NCI-H1092 treated with DMSO at 0.1 percent for 48 hours (cell line): ENCODE data around the gene WDR18.

ENCODE experiments used
- DNase-seq: peaks from one replicate; lab custom pipeline; 2025; lab: John Stamatoyannopoulos, UW

WDR18 gene

DNA sequence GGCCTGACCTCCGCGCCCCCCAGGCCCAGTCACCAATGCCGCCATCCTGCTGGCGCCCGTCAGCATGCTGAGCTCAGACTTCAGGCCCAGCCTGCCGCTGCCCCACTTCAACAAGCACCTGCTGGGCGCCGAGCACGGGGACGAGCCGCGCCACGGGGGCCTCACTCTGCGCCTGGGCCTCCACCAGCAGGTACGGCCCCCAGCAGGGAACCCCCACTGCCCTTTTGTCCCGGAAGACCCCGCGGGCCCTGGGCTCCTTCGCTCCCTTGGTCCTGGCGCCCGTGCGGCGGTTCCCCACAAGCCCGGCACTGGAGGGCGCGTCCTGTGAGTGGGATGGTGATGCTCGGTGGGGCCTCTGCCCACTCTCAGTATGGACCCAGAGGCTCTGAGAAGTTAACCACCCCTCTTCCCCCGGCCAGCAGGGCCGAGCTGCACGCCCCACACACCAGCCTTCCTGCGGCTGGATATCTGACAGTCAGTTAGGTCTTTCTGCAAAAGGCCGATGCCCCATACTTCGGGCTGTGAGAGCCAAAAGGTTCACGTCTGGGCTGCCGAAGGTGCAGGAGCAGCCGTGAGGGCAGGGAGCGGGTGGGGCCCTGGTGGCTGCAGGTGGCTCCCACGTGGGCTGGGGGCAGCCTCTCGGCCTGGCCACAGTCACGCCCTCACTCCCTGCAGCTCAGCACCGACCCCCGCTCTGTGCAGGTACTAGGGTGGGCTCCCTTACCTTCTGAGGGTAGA, 8.0 kb downstream of the WDR18 start:
- no peak for DNase-seq

DNA sequence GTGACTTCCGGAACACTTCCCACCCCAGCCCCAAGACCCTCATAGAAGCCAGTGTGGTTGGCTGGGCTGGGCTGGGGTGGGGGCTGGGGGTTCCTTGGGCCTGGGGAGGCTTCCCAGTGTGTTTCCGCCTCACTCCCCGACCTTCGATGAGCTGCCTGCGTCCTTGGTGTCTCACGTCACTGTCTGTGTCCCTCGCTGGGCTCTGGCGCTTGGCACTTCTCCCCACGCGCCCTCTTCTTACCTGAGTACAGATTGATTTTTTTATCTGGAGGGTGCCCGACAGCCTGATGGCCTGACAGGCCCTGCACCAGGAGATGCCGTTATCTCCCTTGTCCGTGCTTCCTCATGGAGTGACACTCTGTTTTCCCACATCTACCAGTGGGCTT, 8.5 kb downstream of the WDR18 start:
- no peak for DNase-seq

DNA sequence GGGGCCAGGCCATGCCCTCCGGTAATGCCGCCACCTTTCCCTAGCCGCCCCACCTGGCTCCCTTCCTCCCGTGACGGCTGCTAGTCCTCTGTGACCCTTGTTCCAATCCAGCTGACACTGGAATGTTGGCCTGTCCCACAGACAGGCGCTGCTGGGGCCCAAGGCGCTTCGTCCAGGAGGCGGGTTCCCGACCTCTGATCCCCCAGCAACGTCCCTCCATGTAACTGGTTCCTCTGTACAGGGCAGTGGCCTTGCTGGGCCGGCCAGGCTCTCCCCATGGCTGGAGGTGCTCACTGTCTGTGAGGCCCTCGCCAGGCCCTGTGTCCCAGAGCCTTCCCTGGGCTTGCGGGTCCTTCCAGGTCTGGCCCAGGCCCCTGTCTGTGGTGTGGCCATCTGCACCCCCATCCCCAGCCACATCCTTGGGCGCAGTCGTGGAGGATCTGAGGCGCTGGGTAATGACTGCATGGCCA, 9.3 kb downstream of the WDR18 start:
- DNase-seq = no peak

DNA sequence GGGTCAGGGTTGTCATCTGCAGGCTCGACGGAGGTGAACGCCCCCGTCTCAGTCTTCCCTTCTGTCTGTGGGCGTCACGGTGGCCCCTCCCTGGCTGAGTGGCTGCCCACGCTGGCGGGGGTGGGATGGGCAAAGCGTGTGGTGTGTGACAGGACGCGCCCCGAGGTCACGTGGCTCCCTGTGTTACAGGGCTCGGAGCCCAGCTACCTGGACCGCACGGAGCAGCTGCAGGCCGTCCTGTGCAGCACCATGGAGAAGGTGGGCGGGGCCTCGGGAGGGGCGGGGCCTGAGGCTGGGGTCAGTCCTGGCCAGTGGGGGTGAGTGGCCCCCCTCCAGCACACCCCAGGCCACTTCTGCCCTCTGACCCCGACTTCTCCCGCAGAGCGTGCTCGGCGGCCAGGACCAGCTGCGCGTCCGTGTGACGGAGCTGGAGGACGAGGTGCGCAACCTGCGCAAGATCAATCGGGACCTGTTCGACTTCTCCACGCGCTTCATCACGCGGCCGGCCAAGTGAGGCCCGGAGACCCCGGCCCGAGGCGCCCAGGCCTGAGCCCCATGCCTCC, 9.8 kb downstream of the WDR18 start:
- no peak for DNase-seq

DNA sequence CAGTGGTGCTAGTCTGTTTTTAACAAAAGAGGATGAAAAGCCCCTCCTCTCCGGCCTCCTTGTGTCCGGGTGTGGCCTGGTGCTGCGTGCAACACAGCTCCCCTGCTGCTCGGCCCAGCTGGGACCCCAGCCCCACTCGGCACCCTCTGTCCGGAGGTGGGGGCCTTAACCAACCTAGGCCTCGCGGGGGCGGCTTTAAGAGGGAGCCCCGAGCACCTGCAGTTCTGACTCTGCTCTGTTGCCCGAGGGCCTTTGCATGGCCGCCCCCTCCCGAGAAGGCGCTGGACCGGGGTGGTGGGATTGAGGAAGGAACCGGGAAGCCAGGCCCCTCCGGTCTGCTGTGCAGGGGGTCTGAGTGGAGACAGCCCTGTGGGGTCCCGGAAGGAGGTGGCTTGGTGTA, 10.4 kb downstream of the WDR18 start:
- no peak for DNase-seq

DNA sequence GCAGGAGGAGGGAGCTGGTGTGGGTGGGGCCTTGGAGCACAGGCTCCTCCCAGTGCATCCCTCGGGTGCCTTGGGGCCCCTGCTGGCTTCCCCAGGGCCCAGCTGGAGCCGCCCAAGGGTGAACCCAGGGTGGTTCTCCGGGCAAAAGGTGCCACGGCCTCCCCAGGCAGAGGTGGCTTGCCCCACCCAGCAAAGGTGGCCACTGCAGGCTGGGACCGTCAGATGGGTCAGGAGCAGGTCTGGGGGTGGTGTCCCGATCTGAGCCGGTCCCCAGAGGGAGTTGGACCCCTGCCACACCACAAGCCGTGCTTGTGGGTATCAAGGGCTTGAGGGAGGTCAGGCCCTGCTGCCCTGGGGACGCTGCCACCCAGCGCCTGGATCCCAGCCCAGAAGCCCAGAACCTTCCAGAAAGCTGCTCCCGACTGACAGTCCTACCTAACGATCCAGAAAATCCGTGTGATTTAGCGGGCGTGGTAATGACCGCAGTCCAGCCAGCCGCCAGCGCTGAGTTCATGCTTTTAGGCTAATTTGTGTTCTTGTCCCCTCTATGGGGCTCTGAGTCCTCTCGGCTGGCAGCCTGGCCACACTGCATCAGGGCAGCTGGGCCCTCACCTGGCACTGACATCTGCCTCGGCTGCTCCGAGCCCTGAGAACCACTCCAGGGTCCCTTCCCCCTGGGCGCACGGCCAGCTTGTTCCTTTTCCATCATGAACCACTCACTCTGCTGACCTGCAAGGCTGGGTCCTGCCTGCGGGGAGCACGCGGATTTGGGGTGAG, 11.1 kb downstream of the WDR18 start:
- peak; percentile 88 for DNase-seq

DNA sequence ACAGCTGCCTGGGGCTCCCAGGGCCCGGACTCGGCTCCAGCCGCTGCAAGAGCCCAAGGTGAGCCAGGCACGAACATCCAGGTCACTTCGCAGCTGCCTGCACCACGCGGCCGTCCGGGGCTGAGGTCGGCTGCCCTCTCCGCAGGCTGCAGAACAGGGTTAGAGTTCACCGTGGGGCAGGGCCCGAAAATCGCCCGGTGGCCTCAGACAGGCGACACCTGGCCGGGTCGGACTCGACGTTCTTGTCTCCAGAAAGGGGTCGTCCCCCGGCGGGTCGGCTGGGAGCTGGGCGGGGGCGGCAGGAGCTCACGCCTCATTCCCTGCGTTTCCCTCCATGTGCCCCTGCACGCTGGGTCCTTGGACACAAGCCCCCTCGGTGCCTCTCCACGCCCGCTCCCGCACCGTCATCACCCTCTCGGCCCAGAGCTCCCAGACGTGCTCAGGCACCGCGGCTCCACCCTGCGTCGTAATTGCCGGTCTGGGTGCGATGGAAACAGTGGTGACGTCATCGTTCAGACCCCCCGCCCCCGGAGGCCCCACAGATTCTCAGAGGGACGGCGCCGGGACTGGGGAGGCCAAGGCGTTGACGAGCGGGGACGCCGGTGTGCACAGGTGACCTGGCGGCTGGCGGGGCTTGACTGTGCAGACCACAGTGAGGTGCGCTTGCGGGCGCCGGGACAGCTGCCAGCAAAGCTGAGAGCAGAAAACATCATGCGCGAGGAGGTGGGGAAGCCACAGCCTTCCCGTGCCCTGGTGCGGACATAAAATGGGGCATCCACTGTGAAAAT, 12.1 kb downstream of the WDR18 start:
- peak; percentile 48 for DNase-seq

DNA sequence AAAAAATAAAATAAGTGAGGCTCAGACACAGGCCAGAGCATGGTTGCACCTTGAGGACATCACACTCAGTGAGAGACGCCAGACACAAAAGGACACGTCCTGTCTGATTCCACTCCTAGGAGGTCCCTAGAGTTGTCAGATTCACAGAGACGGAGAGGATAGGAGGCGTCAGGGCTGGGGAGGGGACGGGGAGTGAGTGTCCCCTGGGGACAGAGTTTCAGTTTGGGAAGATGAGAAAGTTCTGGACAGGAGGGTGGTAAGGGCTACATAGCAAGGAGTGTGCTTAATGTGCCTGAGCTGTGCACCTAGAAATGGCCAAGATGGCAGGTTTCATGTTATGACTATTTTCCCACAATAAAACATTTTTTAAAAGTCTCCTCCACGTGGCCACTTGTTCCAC, 13.9 kb downstream of the WDR18 start:
- DNase-seq = no peak

DNA sequence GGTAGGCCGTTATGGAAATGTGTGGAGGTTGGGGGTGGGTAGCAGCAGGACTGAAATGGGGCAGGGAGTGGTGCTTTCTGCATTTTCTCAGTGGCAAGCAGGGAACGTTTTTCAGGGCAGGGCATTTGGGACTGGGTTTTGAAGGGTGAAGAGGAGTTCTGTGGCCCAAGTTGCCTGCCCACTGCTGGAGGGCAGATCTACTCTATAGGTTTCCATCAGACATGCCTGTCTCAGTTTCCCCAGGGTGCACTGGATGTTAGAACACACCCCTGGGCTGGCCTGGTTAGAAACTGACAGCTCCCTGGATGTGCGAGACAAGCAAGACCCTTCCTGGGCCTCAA, 15.2 kb downstream of the WDR18 start:
- no peak for DNase-seq

DNA sequence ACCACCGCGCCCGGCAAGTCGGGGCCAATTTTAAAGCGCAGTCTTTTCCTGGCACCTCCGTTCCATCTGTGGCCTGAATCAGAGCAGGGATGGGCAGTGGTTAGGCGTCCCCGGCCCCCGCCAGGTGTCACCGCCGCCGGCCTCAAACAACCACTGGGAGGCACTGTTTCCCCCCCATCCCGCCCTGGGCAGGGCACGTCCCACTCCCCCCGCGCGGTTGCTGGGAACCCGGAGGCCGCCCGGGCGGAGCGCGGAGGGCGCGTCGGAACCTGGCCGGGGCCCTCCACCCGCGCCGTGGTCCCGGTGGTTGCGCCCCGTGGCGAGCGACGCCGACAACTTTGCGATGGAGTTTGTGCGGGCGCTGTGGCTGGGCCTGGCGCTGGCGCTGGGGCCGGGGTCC, 15.9 kb downstream of the WDR18 start, which contains the start of gene GRIN3B:
Gene GRIN3B (plus strand): TSS at position 325 of the 400 bp plus-strand sequence. CDS start 19 bp downstream, at position 344.
- no peak for DNase-seq

DNA sequence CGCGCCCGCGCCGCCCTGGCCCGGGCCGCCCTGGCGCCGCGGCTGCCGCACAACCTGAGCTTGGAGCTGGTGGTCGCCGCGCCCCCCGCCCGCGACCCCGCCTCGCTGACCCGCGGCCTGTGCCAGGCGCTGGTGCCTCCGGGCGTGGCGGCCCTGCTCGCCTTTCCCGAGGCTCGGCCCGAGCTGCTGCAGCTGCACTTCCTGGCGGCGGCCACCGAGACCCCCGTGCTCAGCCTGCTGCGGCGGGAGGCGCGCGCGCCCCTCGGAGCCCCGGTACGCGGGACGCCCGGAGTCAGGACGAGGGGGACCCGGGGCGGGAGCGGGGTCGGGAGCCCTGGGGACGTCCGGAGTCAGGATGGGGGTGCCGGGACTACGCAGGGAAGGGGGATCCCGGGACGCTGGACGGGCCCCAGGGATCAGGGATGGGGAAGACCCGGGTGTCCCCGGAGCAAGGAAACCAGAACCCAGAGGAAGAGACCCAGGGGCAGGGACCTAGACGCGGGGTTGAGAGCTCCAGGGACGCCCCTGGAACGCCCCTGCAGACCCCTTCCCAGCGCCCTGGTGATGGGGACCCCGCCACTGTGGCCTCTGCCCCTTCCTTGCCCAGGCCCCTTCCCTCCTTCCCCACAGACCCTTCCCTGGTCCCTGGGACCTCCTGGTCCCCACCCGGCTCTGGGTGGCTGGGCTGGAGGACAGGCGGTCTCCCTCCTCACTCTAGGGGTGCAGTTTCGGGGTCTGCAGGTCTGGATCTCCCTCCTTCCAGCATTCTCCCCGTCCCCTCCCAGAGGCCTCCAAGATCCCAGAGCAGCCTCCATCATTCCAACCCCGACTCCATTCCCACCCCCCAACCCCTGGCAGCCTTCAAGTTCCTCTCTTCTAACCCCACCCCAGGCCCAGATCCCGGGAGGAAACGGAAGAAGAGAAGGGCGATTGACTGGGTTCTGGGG, 16.7 kb downstream of the WDR18 start:
- DNase-seq = no peak

DNA sequence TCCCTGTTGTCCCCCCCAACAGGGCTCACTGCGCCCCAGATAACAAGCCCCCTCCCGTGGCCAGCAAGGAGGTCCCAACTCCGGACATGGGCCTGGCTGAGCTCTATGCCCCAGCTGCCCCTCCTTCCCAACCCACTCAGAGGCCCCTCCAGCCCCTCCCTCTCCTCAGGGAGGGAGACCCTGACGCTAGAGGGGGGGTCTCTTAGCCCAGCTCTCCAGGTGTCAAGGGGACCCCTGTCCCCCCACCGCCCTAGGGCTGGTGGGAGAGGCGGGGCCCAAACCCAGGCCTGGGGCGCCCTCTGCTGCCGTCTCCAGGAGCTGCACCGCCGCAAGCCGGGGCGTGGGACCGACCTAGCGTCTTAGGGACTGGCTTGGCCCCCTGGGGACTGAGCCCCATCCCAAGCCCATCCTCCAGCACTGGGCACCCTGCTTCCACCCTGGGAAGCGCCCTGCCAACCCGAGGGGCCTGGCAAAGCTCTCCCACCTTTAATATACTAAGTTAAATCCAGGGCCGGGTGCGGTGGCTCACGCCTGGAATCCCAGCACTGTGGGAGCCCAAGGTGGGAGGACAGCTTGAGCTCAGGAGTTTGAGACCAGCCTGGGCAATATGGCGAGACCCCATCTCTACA, 17.5 kb downstream of the WDR18 start:
- peak; percentile 22 for DNase-seq

DNA sequence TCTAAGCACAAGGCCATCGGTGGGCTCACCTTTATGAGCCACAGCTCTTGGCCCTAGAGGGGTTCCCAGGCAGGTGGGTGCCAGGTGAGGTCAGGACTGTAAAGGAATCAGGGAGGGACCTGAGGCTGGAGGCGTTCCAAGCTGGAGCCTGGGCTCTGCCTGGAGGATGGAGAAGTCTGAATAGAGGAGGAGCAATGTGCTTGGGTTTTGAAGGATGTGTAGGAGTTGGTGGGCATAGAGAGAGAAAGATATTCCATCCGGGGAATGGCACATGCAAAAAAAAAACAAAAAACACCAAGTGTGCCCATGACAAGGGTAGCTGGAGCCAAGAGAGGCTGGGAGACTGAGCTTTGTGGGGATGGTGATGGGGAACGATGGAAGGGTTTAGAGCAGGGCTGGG, 18.5 kb downstream of the WDR18 start:
- DNase-seq = no peak

DNA sequence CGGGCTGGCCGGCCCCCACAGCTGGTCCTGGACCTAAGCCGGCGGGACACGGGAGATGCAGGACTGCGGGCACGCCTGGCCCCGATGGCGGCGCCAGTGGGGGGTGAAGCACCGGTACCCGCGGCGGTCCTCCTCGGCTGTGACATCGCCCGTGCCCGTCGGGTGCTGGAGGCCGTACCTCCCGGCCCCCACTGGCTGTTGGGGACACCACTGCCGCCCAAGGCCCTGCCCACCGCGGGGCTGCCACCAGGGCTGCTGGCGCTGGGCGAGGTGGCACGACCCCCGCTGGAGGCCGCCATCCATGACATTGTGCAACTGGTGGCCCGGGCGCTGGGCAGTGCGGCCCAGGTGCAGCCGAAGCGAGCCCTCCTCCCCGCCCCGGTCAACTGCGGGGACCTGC, 19.1 kb downstream of the WDR18 start:
- no peak for DNase-seq

DNA sequence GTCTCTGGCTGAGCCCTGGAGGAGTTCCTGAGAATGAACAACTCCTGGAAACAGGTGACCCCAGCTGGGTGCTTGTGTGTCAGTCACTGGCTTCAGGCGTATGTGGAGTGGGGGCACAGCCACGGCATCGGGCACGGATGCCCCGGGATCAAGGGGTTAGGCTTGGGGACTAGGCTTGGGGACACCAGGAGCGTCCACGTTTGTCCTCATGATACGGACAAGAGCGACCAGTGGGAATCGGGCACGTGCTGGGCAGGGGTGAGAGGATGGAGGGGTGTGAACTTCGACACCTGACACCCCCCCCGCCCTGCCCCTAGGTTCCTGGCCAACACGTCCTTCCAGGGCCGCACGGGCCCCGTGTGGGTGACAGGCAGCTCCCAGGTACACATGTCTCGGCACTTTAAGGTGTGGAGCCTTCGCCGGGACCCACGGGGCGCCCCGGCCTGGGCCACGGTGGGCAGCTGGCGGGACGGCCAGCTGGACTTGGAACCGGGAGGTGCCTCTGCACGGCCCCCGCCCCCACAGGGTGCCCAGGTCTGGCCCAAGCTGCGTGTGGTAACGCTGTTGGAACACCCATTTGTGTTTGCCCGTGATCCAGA, 20.2 kb downstream of the WDR18 start:
- DNase-seq = no peak

DNA sequence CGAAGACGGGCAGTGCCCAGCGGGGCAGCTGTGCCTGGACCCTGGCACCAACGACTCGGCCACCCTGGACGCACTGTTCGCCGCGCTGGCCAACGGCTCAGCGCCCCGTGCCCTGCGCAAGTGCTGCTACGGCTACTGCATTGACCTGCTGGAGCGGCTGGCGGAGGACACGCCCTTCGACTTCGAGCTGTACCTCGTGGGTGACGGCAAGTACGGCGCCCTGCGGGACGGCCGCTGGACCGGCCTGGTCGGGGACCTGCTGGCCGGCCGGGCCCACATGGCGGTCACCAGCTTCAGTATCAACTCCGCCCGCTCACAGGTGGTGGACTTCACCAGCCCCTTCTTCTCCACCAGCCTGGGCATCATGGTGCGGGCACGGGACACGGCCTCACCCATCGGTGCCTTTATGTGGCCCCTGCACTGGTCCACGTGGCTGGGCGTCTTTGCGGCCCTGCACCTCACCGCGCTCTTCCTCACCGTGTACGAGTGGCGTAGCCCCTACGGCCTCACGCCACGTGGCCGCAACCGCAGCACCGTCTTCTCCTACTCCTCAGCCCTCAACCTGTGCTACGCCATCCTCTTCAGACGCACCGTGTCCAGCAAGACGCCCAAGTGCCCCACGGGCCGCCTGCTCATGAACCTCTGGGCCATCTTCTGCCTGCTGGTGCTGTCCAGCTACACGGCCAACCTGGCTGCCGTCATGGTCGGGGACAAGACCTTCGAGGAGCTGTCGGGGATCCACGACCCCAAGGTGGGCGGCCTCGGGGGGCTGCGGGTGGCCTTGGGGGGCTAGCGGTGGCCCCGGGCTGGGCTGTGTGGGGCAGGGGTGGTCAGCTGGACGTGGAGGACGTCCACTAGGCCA, 20.9 kb downstream of the WDR18 start:
- DNase-seq = no peak

DNA sequence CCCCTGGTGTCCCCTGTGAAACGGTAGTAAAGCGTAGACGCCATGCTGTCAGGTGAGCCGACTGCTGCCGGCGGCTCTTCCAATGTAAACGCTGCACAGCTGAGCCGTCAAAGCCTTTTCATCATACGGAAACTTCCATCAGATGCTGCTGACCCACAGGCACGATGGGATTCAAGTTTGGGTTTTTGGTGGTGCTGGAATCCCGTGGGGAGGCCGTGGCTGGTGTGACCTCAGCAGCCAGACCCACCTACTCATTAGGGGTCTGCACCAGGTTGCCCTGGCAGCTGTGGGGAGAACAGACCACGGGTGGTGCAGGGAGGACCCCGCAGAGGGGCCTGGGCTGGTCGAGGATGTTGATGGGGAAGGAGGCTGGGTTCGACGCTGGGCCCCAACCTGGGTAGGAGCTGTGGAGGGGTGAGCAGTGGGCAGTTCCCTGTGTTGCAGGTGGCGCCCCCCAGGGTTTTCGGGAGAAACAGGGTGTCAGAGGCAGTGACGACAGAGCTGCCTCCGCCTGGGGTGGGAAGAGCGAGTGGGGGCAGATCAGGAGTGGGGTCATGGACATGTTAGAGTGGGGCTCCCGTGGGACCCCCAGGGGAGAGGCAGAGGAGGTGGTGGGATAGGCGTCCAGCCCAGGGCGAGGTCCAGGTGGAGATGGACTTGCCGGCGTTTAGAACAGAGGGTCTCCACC, 22.7 kb downstream of the WDR18 start:
- DNase-seq = no peak

DNA sequence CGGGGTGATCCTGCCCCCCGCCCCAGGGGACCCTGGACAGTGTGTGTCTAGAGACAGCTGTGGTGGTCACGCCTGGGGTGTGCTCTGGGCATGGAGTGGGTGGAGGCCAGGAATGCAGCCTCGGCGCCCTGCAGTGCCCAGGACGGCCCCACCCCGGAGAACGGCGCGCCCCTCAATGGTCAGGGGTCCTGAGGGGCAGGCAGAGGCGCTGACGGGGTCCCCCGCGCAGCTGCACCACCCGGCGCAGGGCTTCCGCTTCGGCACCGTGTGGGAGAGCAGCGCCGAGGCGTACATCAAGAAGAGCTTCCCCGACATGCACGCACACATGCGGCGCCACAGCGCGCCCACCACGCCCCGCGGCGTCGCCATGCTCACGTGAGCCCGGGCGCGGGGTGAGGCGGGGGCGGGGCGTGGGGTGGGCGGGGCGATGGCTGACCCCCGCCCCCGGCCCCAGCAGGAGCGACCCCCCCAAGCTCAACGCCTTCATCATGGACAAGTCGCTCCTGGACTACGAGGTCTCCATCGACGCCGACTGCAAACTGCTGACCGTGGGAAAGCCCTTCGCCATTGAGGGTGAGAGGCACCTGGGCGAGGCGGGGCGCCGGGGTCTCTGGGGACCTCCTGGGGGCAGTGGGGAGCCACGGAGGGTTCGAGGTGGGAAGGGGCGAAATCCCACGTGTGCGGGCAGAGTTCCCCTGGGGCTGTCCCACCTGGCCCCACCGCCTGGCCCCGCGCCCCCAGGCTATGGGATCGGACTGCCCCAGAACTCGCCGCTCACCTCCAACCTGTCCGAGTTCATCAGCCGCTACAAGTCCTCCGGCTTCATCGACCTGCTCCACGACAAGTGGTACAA, 23.5 kb downstream of the WDR18 start:
- DNase-seq = no peak
